Ectodermal cell (in vitro differentiated cells): ENCODE data around the gene CEBPA.
A peak's percentile ranks its signal among the peaks of the same experiment; 100 is the strongest.
"Not testable (repeated sequence)": the region's sequence is repeated elsewhere in the genome, so short reads cannot be mapped to it uniquely, and the experiment has no call there.

Experiments used
- H3K27ac ChIP-seq: 2 replicates; pipeline ENCODE4 v1.7.0; 2013; ENCODE audit warnings: mild to moderate bottlenecking, low read depth, low read length; ENCODE audit not compliant: insufficient read depth, poor library complexity, severe bottlenecking
- H3K27me3 ChIP-seq: 2 replicates; pipeline ENCODE4 v1.7.0; 2013; ENCODE audit warnings: mild to moderate bottlenecking, low read length; ENCODE audit not compliant: insufficient read depth, control insufficient read depth, poor library complexity, severe bottlenecking
- H3K36me3 ChIP-seq: one replicate; pipeline ENCODE4 v1.7.0; 2013; ENCODE audit warnings: low read length; ENCODE audit not compliant: control insufficient read depth, insufficient read depth
- H3K4me1 ChIP-seq: one replicate; pipeline ENCODE4 v1.7.0; 2013; ENCODE audit warnings: low read length; ENCODE audit not compliant: control insufficient read depth, insufficient read depth
- H3K4me3 ChIP-seq: 2 replicates; pipeline ENCODE4 v1.7.0; 2013; ENCODE audit warnings: low read depth, low read length, control low read depth; ENCODE audit not compliant: insufficient read depth
- H3K9me3 ChIP-seq: 2 replicates; pipeline ENCODE4 v1.7.0; 2013; ENCODE audit warnings: mild to moderate bottlenecking, low read length, moderate library complexity; ENCODE audit not compliant: control insufficient read depth
- WGBS, 2 experiments: methylation state at CpG; one replicate each; pipeline ENCODE4 v1.1.7; 2013; ENCODE audit warnings: missing lambda C conversion rate in 2 of 2; 5-methylcytosine and 5-hydroxymethylcytosine counted together

Gene CEBPA

DNA sequence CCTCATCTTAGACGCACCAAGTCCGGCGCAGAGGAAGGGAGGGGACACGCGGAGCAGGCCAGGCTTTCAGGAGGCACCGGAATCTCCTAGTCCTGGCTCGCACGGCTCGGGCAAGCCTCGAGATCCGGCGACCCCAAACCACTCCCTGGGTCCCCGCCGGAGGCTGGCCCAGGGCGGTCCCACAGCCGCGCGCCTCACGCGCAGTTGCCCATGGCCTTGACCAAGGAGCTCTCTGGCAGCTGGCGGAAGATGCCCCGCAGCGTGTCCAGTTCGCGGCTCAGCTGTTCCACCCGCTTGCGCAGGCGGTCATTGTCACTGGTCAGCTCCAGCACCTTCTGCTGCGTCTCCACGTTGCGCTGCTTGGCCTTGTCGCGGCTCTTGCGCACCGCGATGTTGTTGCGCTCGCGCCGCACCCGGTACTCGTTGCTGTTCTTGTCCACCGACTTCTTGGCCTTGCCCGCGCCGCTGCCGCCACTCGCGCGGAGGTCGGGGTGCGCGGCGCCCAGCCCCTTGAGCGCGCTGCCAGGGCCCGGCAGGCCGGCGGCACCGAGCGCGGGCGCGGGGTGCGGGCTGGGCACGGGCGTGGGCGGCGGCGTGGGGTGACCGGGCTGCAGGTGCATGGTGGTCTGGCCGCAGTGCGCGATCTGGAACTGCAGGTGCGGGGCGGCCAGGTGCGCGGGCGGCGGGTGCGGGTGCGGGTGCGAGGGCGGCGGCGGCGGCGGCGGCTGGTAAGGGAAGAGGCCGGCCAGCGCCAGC, 1.0 kb downstream of the CEBPA start:
- WGBS, 2 experiments: 3 to 4% methylated on average over 91 of the region's 91 CpGs
- no peak overlapping the region for H3K27ac ChIP-seq
- peak overlapping the region; percentile 8 for H3K4me3 ChIP-seq
- no peaks in the 10 kb centered on the region for H3K36me3 ChIP-seq
- peaks cover 2% of the 10 kb centered on the region for H3K4me1 ChIP-seq
- no peaks in the 10 kb centered on the region for H3K9me3 ChIP-seq
- peaks cover 63% of the 10 kb centered on the region for H3K27me3 ChIP-seq

DNA sequence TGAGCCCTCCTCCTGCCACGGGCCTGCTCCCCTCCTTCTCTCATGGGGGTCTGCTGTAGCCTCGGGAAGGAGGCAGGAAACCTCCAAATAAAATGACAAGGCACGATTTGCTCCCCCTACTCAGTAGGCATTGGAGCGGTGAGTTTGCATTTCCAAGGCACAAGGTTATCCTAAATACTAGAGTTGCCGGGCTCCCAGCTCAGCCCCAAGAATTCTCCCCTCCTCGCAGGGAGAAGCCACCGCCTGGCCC, 1.5 kb downstream of the CEBPA start:
- no peaks in the 10 kb centered on the region for H3K36me3 ChIP-seq
- no peak overlapping the region for H3K4me3 ChIP-seq
- WGBS, 2 experiments: 12 to 13% methylated on average over 7 of the region's 7 CpGs
- peaks cover 63% of the 10 kb centered on the region for H3K27me3 ChIP-seq
- H3K4me1 ChIP-seq: peaks cover 2% of the 10 kb centered on the region
- H3K27ac ChIP-seq: no peak overlapping the region
- no peaks in the 10 kb centered on the region for H3K9me3 ChIP-seq

DNA sequence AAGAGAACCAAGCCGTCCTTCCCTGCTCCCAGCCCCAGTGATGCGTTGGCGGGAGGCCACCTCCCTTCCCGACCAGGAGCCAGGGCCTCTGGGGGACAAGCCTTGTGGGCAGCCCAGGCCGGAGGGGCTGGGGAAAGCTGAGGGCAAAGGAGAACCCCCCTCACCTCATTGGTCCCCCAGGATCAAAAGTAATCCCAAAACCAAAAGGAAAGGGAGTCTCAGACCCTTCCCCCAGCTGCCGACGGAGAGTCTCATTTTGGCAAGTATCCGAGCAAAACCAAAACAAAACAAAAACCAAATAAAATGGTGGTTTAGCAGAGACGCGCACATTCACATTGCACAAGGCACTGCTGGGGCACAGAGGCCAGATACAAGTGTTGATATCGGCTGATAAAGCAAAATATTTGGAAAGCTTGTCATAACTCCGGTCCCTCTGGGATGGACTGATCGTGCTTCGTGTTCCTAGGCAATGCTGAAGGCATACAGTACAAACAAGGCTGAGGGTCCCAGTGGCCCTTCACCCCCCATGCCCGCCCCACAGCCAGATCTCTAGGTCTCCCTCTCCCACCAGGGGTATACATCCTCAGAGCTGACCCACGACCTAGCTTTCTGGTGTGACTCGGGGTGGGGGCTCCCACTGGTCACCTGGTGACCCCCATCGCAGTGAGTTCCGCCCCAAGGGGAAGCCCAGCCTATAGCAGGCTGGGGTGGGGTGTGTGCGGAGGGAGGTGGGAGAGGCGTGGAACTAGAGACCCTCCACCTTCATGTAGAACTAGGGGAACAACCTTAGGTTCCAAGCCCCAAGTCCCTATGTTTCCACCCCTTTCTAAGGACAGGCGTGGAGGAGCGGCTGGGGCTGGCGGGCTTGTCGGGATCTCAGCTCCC, 2.1 kb downstream of the CEBPA start:
- 83% methylated on average over 25 of the region's 25 CpGs for WGBS, 2 experiments
- Histone ChIP-seq H3K36me3 (no peaks in the 10 kb centered on the region), H3K4me3 (no peak overlapping the region), H3K9me3 (no peaks in the 10 kb centered on the region), H3K27ac (no peak overlapping the region), H3K27me3 (peaks cover 63% of the 10 kb centered on the region), H3K4me1 (peaks cover 2% of the 10 kb centered on the region)

DNA sequence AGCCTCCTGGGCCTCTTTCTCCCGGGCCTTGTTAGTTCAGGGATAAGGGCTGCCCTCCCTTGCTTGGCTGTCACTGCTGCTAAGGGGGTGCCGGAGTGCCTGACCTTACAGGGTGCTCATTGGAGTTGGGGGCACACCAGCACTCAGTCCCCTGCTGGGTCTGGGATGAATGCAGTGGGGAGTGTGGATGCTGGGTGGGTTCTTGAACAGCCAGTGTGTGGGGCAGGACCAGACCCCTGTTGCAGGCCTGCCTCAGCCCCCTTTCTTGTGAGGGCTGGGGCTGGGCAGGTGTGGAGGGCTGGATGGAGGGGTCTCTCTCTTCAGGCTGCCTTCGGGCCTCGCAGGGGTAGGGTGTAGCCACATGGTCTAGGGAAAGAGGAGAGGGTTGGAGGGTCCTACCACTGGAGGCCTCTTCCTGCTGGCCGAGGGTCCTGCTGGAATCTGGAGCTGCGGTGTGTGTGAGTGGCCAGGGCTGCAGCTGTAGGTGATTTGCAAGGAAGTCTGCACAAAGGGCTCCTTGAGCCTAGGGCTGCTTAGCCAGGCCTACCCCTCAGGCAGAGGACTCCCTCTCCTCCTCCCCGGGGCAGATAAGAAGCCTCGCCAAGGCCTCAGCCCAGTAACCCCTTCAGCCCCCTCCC, 3.2 kb downstream of the CEBPA start:
- no peaks in the 10 kb centered on the region for H3K9me3 ChIP-seq
- H3K27me3 ChIP-seq: peaks cover 56% of the 10 kb centered on the region
- peaks cover 2% of the 10 kb centered on the region for H3K4me1 ChIP-seq
- no peaks in the 10 kb centered on the region for H3K36me3 ChIP-seq
- H3K4me3 ChIP-seq: no peak overlapping the region
- H3K27ac ChIP-seq: no peak overlapping the region
- WGBS, 2 experiments: 79 to 80% methylated on average over 8 of the region's 8 CpGs

DNA sequence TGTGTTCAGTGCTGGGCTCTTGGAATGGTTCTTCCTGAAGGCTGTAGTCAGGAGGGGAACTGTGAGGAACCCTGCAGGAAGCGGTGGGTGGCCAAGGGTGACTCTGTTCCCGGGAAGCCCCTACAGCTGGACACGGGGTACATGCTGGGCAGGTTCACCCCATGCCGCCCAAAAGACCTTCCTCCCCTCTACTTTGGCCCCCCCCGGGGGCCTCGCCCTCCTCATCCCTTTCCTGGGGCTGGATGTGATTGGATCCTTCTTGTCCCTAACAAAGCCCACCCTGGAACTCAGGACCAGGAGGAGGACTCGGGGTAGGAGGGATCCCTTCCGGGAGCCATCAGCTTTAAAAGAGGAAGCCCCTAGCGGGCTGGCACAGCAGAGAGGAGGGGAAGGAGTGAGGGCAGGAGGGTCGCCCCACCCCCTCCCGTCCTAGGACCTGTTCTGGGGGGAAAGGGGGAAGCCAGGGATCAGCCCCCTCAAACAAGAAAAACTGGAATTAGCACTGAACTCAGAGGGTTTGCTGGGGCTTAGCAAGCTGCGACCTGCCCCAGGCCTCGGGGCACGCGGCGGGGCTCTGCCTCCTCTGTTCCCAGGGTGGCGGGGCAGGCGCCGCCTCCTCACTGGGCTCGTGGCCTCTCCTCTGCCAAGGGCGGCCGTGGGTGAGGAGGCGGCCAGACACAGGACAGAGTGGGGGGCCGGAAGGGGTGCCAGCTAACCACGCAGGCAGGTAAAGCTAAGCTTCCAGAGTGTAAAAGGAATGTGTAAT, 4.0 kb downstream of the CEBPA start:
- Histone ChIP-seq H3K4me3 (no peak overlapping the region), H3K9me3 (no peaks in the 10 kb centered on the region), H3K4me1 (peaks cover 2% of the 10 kb centered on the region), H3K27me3 (peaks cover 48% of the 10 kb centered on the region), H3K36me3 (no peaks in the 10 kb centered on the region), H3K27ac (no peak overlapping the region)
- WGBS, 2 experiments: 83% methylated on average over 25 of the region's 25 CpGs

DNA sequence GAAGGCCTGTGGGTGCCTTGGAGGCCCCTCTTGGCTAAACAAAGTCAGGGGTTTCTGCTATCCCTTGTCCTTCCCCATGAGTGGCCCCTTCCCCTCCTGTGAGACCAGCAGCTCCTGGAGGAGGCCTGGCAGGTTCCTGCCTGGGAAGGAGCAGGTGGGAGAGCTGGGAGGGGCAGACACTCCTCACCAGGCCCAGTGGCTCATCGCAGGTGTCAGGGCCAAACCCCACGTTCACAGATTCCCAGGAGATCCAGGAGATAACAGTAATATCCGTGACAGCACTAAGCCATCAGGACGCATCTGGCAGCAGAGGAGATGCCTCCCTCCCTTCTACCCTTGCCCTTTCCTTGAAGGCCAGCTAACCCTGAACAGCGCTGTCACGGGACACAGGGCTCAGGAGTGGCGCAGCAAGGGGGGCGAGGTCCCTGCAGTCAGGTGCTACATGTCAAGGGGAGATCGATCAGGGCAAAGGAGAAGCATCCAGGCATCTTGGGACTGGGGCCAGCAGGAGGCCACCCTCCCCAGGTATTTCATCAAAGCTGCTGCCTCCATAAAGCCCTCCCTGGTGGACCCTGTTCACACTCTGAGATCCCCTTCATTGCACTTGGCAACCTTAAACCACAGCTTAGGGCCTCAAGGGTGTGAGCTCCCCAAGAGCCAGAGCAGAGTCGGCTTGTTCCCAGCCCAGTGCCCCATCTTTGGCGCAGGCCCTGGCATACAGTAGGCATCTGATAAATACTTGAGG, 4.8 kb downstream of the CEBPA start:
- Histone ChIP-seq H3K27me3 (peaks cover 40% of the 10 kb centered on the region), H3K27ac (no peak overlapping the region), H3K9me3 (no peaks in the 10 kb centered on the region), H3K4me1 (peaks cover 2% of the 10 kb centered on the region), H3K36me3 (no peaks in the 10 kb centered on the region), H3K4me3 (no peak overlapping the region)
- 92% methylated on average over 11 of the region's 11 CpGs for WGBS, 2 experiments

DNA sequence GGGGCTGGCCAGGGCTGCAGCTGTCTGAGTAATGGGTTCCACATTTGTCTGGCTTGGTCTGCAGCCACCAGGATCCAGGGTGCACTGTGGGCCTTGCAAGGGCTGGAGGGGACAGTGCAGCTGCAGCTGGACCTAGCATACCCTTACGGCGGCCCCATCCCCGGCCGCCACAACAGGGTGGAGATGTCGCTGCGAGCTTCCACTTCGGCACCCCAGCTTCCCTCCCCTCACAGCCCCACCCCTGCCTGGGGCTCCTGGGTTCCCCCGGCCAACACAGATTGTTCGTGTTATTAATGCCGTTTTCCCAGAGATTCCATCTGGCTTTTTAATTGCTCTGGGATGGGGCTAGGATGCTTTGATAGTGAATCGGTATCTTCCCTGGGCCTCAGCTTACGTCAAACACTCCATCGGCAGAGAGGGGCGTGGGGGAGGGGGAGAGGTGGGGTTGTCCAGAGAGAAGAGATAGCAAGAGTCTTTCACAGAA, 5.8 kb downstream of the CEBPA start:
- Histone ChIP-seq H3K4me3 (no peak overlapping the region), H3K4me1 (peaks cover 2% of the 10 kb centered on the region), H3K27me3 (peaks cover 31% of the 10 kb centered on the region), H3K9me3 (no peaks in the 10 kb centered on the region), H3K36me3 (no peaks in the 10 kb centered on the region), H3K27ac (no peak overlapping the region)
- WGBS, 2 experiments: 86% methylated on average over 14 of the region's 14 CpGs

DNA sequence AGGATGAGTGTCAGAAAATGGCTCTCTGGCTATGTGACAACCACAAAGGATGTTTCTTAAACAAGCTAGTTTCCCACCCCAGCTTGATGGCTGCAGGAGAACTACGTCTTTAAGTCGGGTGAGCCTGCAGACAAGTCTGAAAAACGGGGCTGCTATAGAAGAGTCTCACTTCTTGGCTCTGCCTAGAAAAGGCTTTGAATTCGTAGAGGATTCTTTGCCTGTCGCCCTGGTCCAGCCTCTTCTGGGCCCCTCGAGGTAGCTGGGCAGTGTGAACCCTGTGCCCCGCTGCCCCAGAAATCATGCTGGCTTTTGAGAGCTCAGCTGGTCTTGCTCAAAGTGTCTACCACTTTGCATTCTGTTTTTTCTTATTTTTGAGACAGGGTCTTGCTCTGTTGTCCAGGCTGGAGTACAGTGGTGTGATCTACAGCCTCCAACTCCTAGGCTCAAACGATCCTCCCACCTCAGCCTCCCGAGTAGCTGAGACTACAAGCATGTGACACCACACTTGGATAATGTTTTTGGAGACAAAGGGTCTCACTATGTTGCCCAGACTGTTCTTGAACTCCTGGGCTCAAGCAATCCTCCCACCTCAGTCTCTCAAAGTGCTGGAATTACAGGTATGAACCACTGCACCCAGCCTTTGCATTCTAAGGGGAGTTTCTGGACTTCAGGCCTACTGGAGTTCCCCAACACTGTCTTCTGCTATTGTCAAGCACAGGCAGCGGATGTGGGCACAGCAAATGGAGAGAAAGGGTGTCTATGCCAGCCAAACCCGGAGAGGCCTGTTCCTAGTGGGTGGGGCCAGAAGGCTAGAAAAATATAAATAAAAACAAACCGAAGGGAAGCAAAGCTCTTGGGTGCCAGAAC, 6.5 kb downstream of the CEBPA start:
- Histone ChIP-seq H3K4me1 (peaks cover 2% of the 10 kb centered on the region), H3K27me3 (peaks cover 24% of the 10 kb centered on the region), H3K4me3 (no peak overlapping the region), H3K36me3 (no peaks in the 10 kb centered on the region), H3K27ac (no peak overlapping the region), H3K9me3 (no peaks in the 10 kb centered on the region)
- WGBS, 2 experiments: 91 to 94% methylated on average over 12 of the region's 12 CpGs

DNA sequence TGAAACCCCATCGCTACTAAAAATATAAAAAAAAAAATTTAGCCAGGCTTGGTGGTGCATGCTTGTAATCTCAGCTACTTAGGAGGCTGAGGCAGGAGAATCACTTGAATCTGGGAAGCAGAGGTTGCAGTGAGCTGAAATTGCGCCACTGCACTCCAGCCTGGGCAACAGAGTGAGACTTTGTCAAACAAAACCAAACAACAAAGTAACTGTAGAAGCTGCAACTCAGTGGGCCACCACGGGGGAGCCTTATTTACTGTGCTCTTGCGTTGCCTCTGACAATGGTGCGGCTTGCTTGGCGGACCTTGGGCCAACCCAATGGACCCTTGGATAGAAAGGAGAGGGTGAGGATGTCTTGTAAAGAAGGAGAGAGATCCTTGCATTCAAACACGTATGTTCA, 7.3 kb downstream of the CEBPA start:
- 92% methylated on average over 7 of the region's 7 CpGs for WGBS, 2 experiments

More for the DNA sequence above, 7.3 kb downstream of the CEBPA start:
- H3K36me3 ChIP-seq, H3K4me1 ChIP-seq, H3K9me3 ChIP-seq, H3K27ac ChIP-seq, H3K4me3 ChIP-seq: not testable (repeated sequence)
- H3K27me3 ChIP-seq: peaks cover 16% of the 10 kb centered on the region
